GM23338 (cell line): ENCODE results near the gene SCAPER. TPM values are rescaled to one million over a fixed set of nuclear protein-coding genes. Genes with fewer than 3 reads are reported as not detected.

Experiments
- ATAC-seq: fragments of 200-7000 bp; cut with Tn5 transposase; 3 replicates; pipeline ENCODE4 v1.9.1; 2020
- DNase-seq: peaks from one replicate; pipeline ENCODE4 v3.0.0-alpha.2; 2015; ENCODE audit warnings: low spot score
- H2AFZ ChIP-seq: fragments of 200-600 bp; sonication (generic); 2 replicates; pipeline ENCODE4 v1.8.0; 2016; ENCODE audit warnings: antibody characterized with exemption, mild to moderate bottlenecking, moderate library complexity
- H3F3A ChIP-seq: fragments of 200-600 bp; sonication (generic); replicated peaks from 2 replicates; pipeline ENCODE4 v1.8.0; 2017; ENCODE audit warnings: antibody characterized with exemption, mixed run types, low read depth
- H3K27ac ChIP-seq: fragments of 200-600 bp; sonication (generic); 2 replicates; pipeline ENCODE4 v1.6.1; 2016; ENCODE audit warnings: low read depth
- H3K27me3 ChIP-seq: fragments of 200-600 bp; sonication (generic); 2 replicates; pipeline ENCODE4 v1.8.0; 2016; ENCODE audit warnings: mild to moderate bottlenecking, mixed run types, moderate library complexity; ENCODE audit not compliant: insufficient read depth
- H3K36me3 ChIP-seq: fragments of 200-600 bp; sonication (generic); 2 replicates; pipeline ENCODE4 v1.8.0; 2016; ENCODE audit warnings: mild to moderate bottlenecking; ENCODE audit not compliant: insufficient read depth
- H3K4me1 ChIP-seq: fragments of 200-600 bp; sonication (generic); 2 replicates; pipeline ENCODE4 v1.8.0; 2016; ENCODE audit warnings: mild to moderate bottlenecking, moderate library complexity; ENCODE audit not compliant: insufficient read depth
- H3K4me2 ChIP-seq: fragments of 200-600 bp; sonication (generic); 2 replicates; pipeline ENCODE4 v1.7.1; 2017; ENCODE audit warnings: mixed run types
- H3K4me3 ChIP-seq: fragments of 200-600 bp; sonication (generic); 2 replicates; pipeline ENCODE4 v1.6.1; 2016; ENCODE audit warnings: mixed run types
- H3K79me2 ChIP-seq: fragments of 200-600 bp; sonication (generic); replicated peaks from 2 replicates; pipeline ENCODE4 v1.8.0; 2017; ENCODE audit warnings: mild to moderate bottlenecking; ENCODE audit not compliant: insufficient read depth
- H3K9me2 ChIP-seq: fragments of 200-600 bp; sonication (generic); 2 replicates; pipeline ENCODE4 v1.8.0; 2017; ENCODE audit not compliant: insufficient read depth
- H4K20me1 ChIP-seq: fragments of 200-600 bp; sonication (generic); replicated peaks from 2 replicates; pipeline ENCODE4 v1.8.0; 2017; ENCODE audit warnings: mild to moderate bottlenecking; ENCODE audit not compliant: insufficient read depth
- H3K27ac Mint-ChIP-seq: 2 replicates; pipeline ENCODE4 v1.8.0; 2020; ENCODE audit warnings: inconsistent platforms, mild to moderate bottlenecking, moderate library complexity, mixed read lengths
- H3K27me3 Mint-ChIP-seq: 3 replicates; pipeline ENCODE4 v1.8.0; 2022; ENCODE audit warnings: low read depth, mild to moderate bottlenecking, moderate library complexity, mixed read lengths, inconsistent platforms; ENCODE audit not compliant: insufficient read depth, poor library complexity
- H3K36me3 Mint-ChIP-seq: 3 replicates; pipeline ENCODE4 v1.8.0; 2021; ENCODE audit warnings: low read depth, mild to moderate bottlenecking, inconsistent platforms, moderate library complexity, mixed read lengths
- H3K4me1 Mint-ChIP-seq: 3 replicates; pipeline ENCODE4 v1.8.0; 2020; ENCODE audit warnings: mild to moderate bottlenecking, inconsistent platforms, mixed read lengths
- H3K4me3 Mint-ChIP-seq: 3 replicates; pipeline ENCODE4 v1.8.0; 2021; ENCODE audit warnings: moderate library complexity, mild to moderate bottlenecking, inconsistent platforms, mixed read lengths
- H3K9me3 Mint-ChIP-seq: 3 replicates; pipeline ENCODE4 v1.8.0; 2020; ENCODE audit warnings: moderate library complexity, mild to moderate bottlenecking, inconsistent platforms, mixed read lengths
- CTCF ChIP-seq, 2 experiments: fragments of 200-600 bp in 1 of 2; sonication (generic) in 1 of 2; conservative IDR thresholded peaks; 2 replicates each; pipeline versions ENCODE4 v1.5.1 to v1.6.1; 2016 to 2017; ENCODE audit warnings: antibody characterized with exemption in 2 of 2, low read depth in 2 of 2, mild to moderate bottlenecking in 2 of 2, moderate library complexity in 1 of 2
- ETS1 ChIP-seq: IDR thresholded peaks from 2 replicates; pipeline ENCODE4 v1.6.1; 2016; ENCODE audit warnings: antibody characterized with exemption
- EZH2 ChIP-seq: fragments of 200-600 bp; sonication (generic); IDR thresholded peaks from one replicate; pipeline ENCODE4 v1.8.0; 2017; ENCODE audit warnings: antibody characterized with exemption, mild to moderate bottlenecking, low read depth; ENCODE audit not compliant: unreplicated experiment
- POLR2AphosphoS5 ChIP-seq: IDR thresholded peaks from 2 replicates; pipeline ENCODE4 v1.6.1; 2016; ENCODE audit warnings: antibody characterized with exemption, low read depth
- REST ChIP-seq: IDR thresholded peaks from one replicate; pipeline ENCODE4 v1.6.1; 2018; ENCODE audit warnings: antibody characterized with exemption; ENCODE audit not compliant: unreplicated experiment
- STAT1 ChIP-seq: IDR thresholded peaks from one replicate; pipeline ENCODE4 v1.6.1; 2016; ENCODE audit warnings: antibody characterized with exemption; ENCODE audit not compliant: unreplicated experiment
- ZNF114 ChIP-seq: fragments of 250-450 bp; sonication (Bioruptor Pico); IDR thresholded peaks from 2 replicates; pipeline ENCODE4 v1.5.0; 2020; ENCODE audit warnings: mild to moderate bottlenecking, moderate library complexity
- ZNF462 ChIP-seq: fragments of 250-450 bp; sonication (Bioruptor Pico); IDR thresholded peaks from 2 replicates; pipeline ENCODE4 v1.5.0; 2020; ENCODE audit warnings: mild to moderate bottlenecking, moderate library complexity
- polyA plus RNA-seq: library from polyadenylated mRNA; unstranded; fragments of >200 nt; fragmentation: Nextera tagmentation; extraction: Ambion mirVana; gene quantifications from 2 replicates; pipeline ENCODE4 v1.2.1, GENCODE V29; 2016
- total RNA-seq: library from RNA; depleted of rRNA; stranded (reverse); fragments of >200 nt; shearing (Covaris generic); gene quantifications from 2 replicates; pipeline ENCODE4 v1.2.3, GENCODE V29; 2014

SCAPER gene
- total and polyA plus RNA-seq, 2 experiments from 2014 or later = 9.1 to 17.6 TPM

- Mint-ChIP-seq H3K9me3 (no peaks in the 10 kb centered on the region), H3K4me3 (no peak overlapping the region), H3K36me3 (no peaks in the 10 kb centered on the region), H3K4me1 (no peaks in the 10 kb centered on the region), H3K27ac (no peak overlapping the region), H3K27me3 (no peaks in the 10 kb centered on the region)
- Histone ChIP-seq H2AFZ (no peak overlapping the region), H3K4me2 (no peak overlapping the region), H3F3A (no peaks in the 10 kb centered on the region), H4K20me1 (no peaks in the 10 kb centered on the region), H3K4me1 (no peaks in the 10 kb centered on the region), H3K36me3 (no peaks in the 10 kb centered on the region), H3K27ac (no peak overlapping the region), H3K79me2 (no peaks in the 10 kb centered on the region), H3K9me2 (no peaks in the 10 kb centered on the region), H3K27me3 (no peaks in the 10 kb centered on the region), H3K4me3 (no peak overlapping the region)
- DNase-seq (no peak), ATAC-seq (no peak)
- no peak for TF ChIP-seq EZH2
- TF ChIP-seq STAT1 = no peak
- TF ChIP-seq REST = no peak
- TF ChIP-seq ZNF114 (CRISPR knock-in tag) = no peak
- no peak for TF ChIP-seq POLR2AphosphoS5
- TF ChIP-seq ZNF462 (CRISPR knock-in tag) = no peak
- TF ChIP-seq CTCF (conservative IDR thresholded peaks at IDR 0.05; ENCODE audit: low read depth in 2 of 2) = no peak
- no peak for TF ChIP-seq ETS1
Measured at GRCh38 chr15:76529911-76530310, 375.2 kb downstream of the SCAPER start.
